Measurements from ENCODE around the gene AGBL1.

- peak in 4 of 7 experiments; percentile 23 to 38 (median 30) for TF ChIP-seq CTCF (IDR thresholded peaks at IDR 0.05)
- no peak for TF ChIP-seq EP300 (IDR thresholded peaks at IDR 0.05)
- no peak for TF ChIP-seq POLR2A (IDR thresholded peaks at IDR 0.05)
- TF ChIP-seq POLR2AphosphoS5 (IDR thresholded peaks at IDR 0.05) = no peak
Measured at GRCh38 chr15:86231864-86232721, 152.4 kb downstream of the AGBL1 start.
